Astrocyte of the cerebellum (primary cell): Measurements from ENCODE around the gene TTLL5.

Experiments
- DNase-seq: peaks from one replicate; pipeline ENCODE4 v3.0.0-alpha.2; 2011; ENCODE audit warnings: low read depth
- H3K4me3 ChIP-seq: 2 replicates; pipeline ENCODE4 v1.5.1; 2011; ENCODE audit warnings: mild to moderate bottlenecking, low read depth, low read length, moderate library complexity
- CTCF ChIP-seq: IDR thresholded peaks from 2 replicates; pipeline ENCODE4 v1.5.1; 2012; ENCODE audit warnings: low read length, low read depth, moderate library complexity, mild to moderate bottlenecking; ENCODE audit errors: missing control alignments
- in situ Hi-C: cut with HindIII; loops from 2 replicates; pipeline ENCODE4 v1.10.0; 2017; ENCODE audit warnings: low sequenced_read_pairs

TTLL5 gene

DNA sequence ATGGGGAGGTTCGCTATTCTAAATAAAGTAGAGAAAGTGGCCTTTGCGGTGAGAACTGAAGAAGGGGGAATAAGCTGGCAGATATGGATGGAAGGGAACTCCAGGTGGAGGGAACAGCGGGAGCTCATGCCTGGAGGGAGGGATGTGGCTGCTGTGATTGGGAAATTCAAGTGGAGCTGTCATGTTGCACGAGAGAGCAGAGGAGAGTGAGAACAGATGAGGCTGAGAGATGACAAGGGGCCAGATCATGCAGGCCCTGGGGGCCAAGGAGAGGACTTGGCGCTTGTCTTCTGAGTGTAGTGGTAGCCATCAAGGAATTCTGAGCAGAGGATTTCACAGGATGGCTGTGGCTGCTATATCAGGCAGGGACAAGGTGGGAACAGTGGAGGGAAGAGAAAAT, 285.7 kb downstream of the TTLL5 start:
- in situ Hi-C loops, result no loop called here
- no peak for DNase-seq
- no peak for TF ChIP-seq CTCF
- H3K4me3 ChIP-seq, result no peak overlapping the region

- no peak overlapping the region for H3K4me3 ChIP-seq
- in situ Hi-C loops, result no loop called here
- no peak for TF ChIP-seq CTCF
- DNase-seq, result no peak
Measured at GRCh38 chr14:75952489-75952888, 291.4 kb downstream of the TTLL5 start.

DNA sequence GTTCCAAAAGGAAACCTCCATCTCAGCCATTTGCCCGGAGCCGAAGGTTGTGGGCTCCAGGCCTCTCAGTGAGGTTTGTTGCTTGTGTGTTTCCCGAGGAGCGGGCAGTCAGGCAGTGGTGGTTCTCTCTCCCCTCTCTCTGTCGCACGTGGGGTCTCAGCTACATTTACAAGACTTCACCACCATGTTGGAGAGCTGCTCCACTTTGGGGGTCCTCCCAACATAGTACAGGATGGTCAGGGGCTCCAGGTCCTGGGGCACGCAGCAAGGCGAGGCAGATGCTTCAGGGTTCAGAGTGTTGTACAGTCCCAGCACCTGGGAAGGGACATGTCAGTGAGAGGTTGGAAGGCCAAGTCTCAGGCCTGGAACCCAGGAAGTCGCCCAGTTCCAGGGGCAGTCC, 298.0 kb downstream of the TTLL5 start:
- no peak for TF ChIP-seq CTCF
- H3K4me3 ChIP-seq, result no peak overlapping the region
- in situ Hi-C loops, result no loop called here
- DNase-seq, result no peak

GRCh38 chr14:75960231-75960630, 299.2 kb downstream of the TTLL5 start:
- TF ChIP-seq CTCF, result no peak
- in situ Hi-C loops, result no loop called here
- H3K4me3 ChIP-seq, result no peak overlapping the region
- DNase-seq, result no peak

- no peak overlapping the region for H3K4me3 ChIP-seq
- DNase-seq, result no peak
- in situ Hi-C loops, result no loop called here
- TF ChIP-seq CTCF, result no peak
Measured at GRCh38 chr14:75961662-75962061, 300.6 kb downstream of the TTLL5 start.

DNA sequence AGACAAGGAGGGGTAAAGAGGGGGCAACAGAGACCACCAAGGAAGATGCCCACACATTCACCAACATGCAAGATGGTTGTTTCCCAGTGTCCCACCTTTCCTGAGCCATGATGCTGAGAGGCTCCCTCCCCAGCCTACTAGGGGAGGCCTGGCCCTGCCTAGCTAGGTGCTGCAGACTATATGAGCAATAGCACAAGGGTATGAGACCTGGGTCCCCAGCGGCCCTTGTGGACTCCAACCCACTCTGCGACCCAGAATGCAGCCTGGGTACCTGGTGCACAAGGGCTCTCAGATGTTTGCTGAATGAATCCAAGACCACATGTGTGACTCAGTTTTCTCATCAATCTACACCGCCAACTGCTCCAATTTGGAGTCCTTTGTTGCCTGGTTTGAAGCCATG, 306.8 kb downstream of the TTLL5 start:
- TF ChIP-seq CTCF, result no peak
- no peak for DNase-seq
- no peak overlapping the region for H3K4me3 ChIP-seq
- in situ Hi-C loops, result no loop called here

- H3K4me3 ChIP-seq, result no peak overlapping the region
- in situ Hi-C loops, result no loop called here
- TF ChIP-seq CTCF, result no peak
- DNase-seq, result no peak
Measured at GRCh38 chr14:75968456-75968855, 307.4 kb downstream of the TTLL5 start.
